H1 (cell line): ENCODE measurements around the gene WDR77. TPM values are rescaled to one million over a fixed set of nuclear protein-coding genes. Genes with fewer than 3 reads are reported as not detected.

Experiments used
- CTCF ChIA-PET: fragments of 300-600 bp; sonication (Branson Sonifier 250); formaldehyde crosslinking; loops from one replicate; lab custom pipeline; 2021; ENCODE audit not compliant: partially characterized antibody; lab: Charles Lee
- POLR2A ChIA-PET: fragments of 300-600 bp; sonication (Branson Sonifier 250); formaldehyde crosslinking; loops from one replicate; lab custom pipeline; 2021; ENCODE audit warnings: inconsistent platforms; ENCODE audit not compliant: partially characterized antibody; lab: Charles Lee
- DNase-seq, 2 experiments: peaks; one replicate each; pipeline versions ENCODE4 v3.0.0 to v3.0.0-alpha.2; 2010 to 2022; ENCODE audit warnings: low spot score in 2 of 2, low read depth in 1 of 2, mixed read lengths in 1 of 2
- FAIRE-seq: peaks from 2 replicates; lab custom pipeline; 2011; peaks lifted over from hg19 to GRCh38; lab: Jason Lieb, UNC
- H2AFZ ChIP-seq: 2 replicates; pipeline ENCODE4 v1.8.1; 2012; ENCODE audit warnings: low read length, inconsistent platforms
- H2AK5ac ChIP-seq: 2 replicates; pipeline ENCODE4 v1.6.1; 2013; ENCODE audit warnings: low read depth, low read length
- H2BK120ac ChIP-seq: replicated peaks from 2 replicates; pipeline ENCODE3; 2013; ENCODE audit warnings: low read depth, low read length, inconsistent platforms
- H2BK12ac ChIP-seq: 2 replicates; pipeline ENCODE4 v1.6.1; 2013; ENCODE audit warnings: low read depth, low read length
- H2BK15ac ChIP-seq: 2 replicates; pipeline ENCODE4 v1.6.1; 2013; ENCODE audit warnings: low read length
- H2BK20ac ChIP-seq: 2 replicates; pipeline ENCODE4 v1.6.1; 2013; ENCODE audit warnings: low read length
- H2BK5ac ChIP-seq: 2 replicates; pipeline ENCODE4 v1.6.1; 2013; ENCODE audit warnings: low read depth, low read length
- H3K14ac ChIP-seq: 2 replicates; pipeline ENCODE4 v1.6.1; 2013; ENCODE audit warnings: inconsistent platforms; ENCODE audit not compliant: insufficient read length
- H3K18ac ChIP-seq: 2 replicates; pipeline ENCODE4 v1.6.1; 2013; ENCODE audit warnings: low read length; ENCODE audit errors: extremely low read depth
- H3K23ac ChIP-seq: 2 replicates; pipeline ENCODE4 v1.6.1; 2013; ENCODE audit warnings: inconsistent platforms; ENCODE audit not compliant: insufficient read length
- H3K23me2 ChIP-seq: 2 replicates; pipeline ENCODE4 v1.6.1; 2013; ENCODE audit warnings: low read depth, low read length
- H3K27ac ChIP-seq: 2 replicates; pipeline ENCODE4 v1.6.1; 2011; ENCODE audit warnings: low read depth, low read length, inconsistent platforms
- H3K27me3 ChIP-seq, 4 experiments: replicated peaks in 1 of 4; 1 replicate in 1 of 4; 2 replicates in 3 of 4; pipeline versions ENCODE4 v1.6.1 to v1.8.1; 2011 to 2013; ENCODE audit warnings: low read length in 3 of 4, mild to moderate bottlenecking in 3 of 4, inconsistent platforms in 2 of 4, mixed read lengths in 2 of 4, moderate library complexity in 1 of 4; ENCODE audit not compliant: control insufficient read depth in 3 of 4, insufficient read depth in 3 of 4; ENCODE audit errors: extremely low read depth in 1 of 4
- H3K36me3 ChIP-seq, 4 experiments: 2 replicates each; pipeline versions ENCODE4 v1.6.1 to v1.8.1; 2011 to 2013; ENCODE audit warnings: mild to moderate bottlenecking in 4 of 4, low read length in 3 of 4, moderate library complexity in 2 of 4, control low read depth in 1 of 4, inconsistent platforms in 1 of 4; ENCODE audit not compliant: insufficient read depth in 4 of 4, control insufficient read depth in 2 of 4
- H3K4ac ChIP-seq: replicated peaks from 2 replicates; pipeline ENCODE3; 2013; ENCODE audit warnings: low read length, low read depth, mixed read lengths, inconsistent platforms; ENCODE audit not compliant: insufficient read length
- H3K4me1 ChIP-seq, 4 experiments: replicated peaks in 1 of 4; 1 replicate in 1 of 4; 2 replicates in 3 of 4; pipeline versions ENCODE4 v1.6.1 to v1.8.1; 2011 to 2013; ENCODE audit warnings: low read length in 3 of 4, inconsistent platforms in 2 of 4, mixed read lengths in 1 of 4; ENCODE audit not compliant: insufficient read depth in 4 of 4, control insufficient read depth in 3 of 4
- H3K4me2 ChIP-seq, 2 experiments: 2 replicates each; pipeline versions ENCODE4 v1.6.1 to v1.8.1; 2011 to 2013; ENCODE audit warnings: low read depth in 2 of 2, low read length in 2 of 2, control low read depth in 1 of 2, inconsistent platforms in 1 of 2, mild to moderate bottlenecking in 1 of 2; ENCODE audit not compliant: insufficient read depth in 1 of 2
- H3K4me3 ChIP-seq, 4 experiments: fragments of 200-600, 300-600 bp in 1 of 4; sonication (generic), shearing (Covaris generic), sonication (Bioruptor Twin) in 1 of 4; 2 replicates each; pipeline versions ENCODE4 v1.5.1 to v1.8.1; 2011 to 2016; ENCODE audit warnings: low read length in 4 of 4, low read depth in 3 of 4, control low read depth in 2 of 4, inconsistent platforms in 2 of 4, mild to moderate bottlenecking in 2 of 4, mixed read lengths in 1 of 4, moderate library complexity in 1 of 4; ENCODE audit not compliant: insufficient read depth in 2 of 4; ENCODE audit errors: extremely low read depth in 1 of 4
- H3K56ac ChIP-seq: replicated peaks from 2 replicates; pipeline ENCODE3; 2013; ENCODE audit warnings: low read depth, mild to moderate bottlenecking, mixed read lengths, low read length, inconsistent platforms; ENCODE audit not compliant: insufficient read length
- H3K79me1 ChIP-seq: 2 replicates; pipeline ENCODE4 v1.6.1; 2013; ENCODE audit warnings: low read depth, low read length, control low read depth
- H3K79me2 ChIP-seq, 2 experiments: 2 replicates each; pipeline versions ENCODE4 v1.6.1 to v1.8.1; 2012 to 2013; ENCODE audit warnings: low read length in 2 of 2, mild to moderate bottlenecking in 2 of 2, inconsistent platforms in 1 of 2; ENCODE audit not compliant: insufficient read depth in 2 of 2, control insufficient read depth in 1 of 2
- H3K9ac ChIP-seq, 4 experiments: replicated peaks in 1 of 4; 1 replicate in 1 of 4; 2 replicates in 3 of 4; pipeline versions ENCODE4 v1.6.1 to v1.8.1; 2011 to 2013; ENCODE audit warnings: low read depth in 3 of 4, low read length in 3 of 4, control low read depth in 2 of 4, mild to moderate bottlenecking in 2 of 4, moderate library complexity in 2 of 4, inconsistent platforms in 1 of 4; ENCODE audit errors: extremely low read depth in 1 of 4
- H3K9me3 ChIP-seq, 2 experiments: 2 replicates each; pipeline versions ENCODE4 v1.6.1 to v1.8.1; 2012 to 2013; ENCODE audit warnings: mild to moderate bottlenecking in 2 of 2, moderate library complexity in 2 of 2, control low read depth in 1 of 2, inconsistent platforms in 1 of 2, low read depth in 1 of 2, low read length in 1 of 2, mixed read lengths in 1 of 2; ENCODE audit not compliant: insufficient read depth in 2 of 2
- H4K20me1 ChIP-seq, 2 experiments: replicated peaks in 1 of 2; 2 replicates each; pipeline versions ENCODE3 to v1.8.1; 2011 to 2013; ENCODE audit warnings: inconsistent platforms in 2 of 2, low read length in 2 of 2, mild to moderate bottlenecking in 1 of 2; ENCODE audit not compliant: insufficient read depth in 2 of 2, control insufficient read depth in 1 of 2
- H4K5ac ChIP-seq: 2 replicates; pipeline ENCODE4 v1.6.1; 2013; ENCODE audit warnings: low read length, low read depth, mixed read lengths, inconsistent platforms; ENCODE audit not compliant: insufficient read length
- H4K8ac ChIP-seq: 2 replicates; pipeline ENCODE4 v1.8.0; 2013; ENCODE audit warnings: mild to moderate bottlenecking, moderate library complexity, low read length, inconsistent platforms; ENCODE audit not compliant: insufficient read depth; ENCODE audit errors: extremely low read depth
- H4K91ac ChIP-seq: replicated peaks from 2 replicates; pipeline ENCODE3; 2013; ENCODE audit warnings: low read length, mixed read lengths, inconsistent platforms; ENCODE audit not compliant: insufficient read length
- CEBPB ChIP-seq: IDR thresholded peaks from 2 replicates; pipeline ENCODE4 v1.6.1; 2012; ENCODE audit warnings: low read depth, low read length
- CTCF ChIP-seq, 3 experiments: IDR thresholded peaks; 1 replicate in 2 of 3; 2 replicates in 1 of 3; pipeline versions ENCODE4 v1.5.1 to v1.6.1; 2011; ENCODE audit warnings: low read length in 3 of 3, mild to moderate bottlenecking in 3 of 3, inconsistent platforms in 2 of 3, low read depth in 1 of 3, moderate library complexity in 1 of 3; ENCODE audit not compliant: insufficient read depth in 1 of 3; ENCODE audit errors: control extremely low read depth in 1 of 3
- E2F6 ChIP-seq: IDR thresholded peaks from 2 replicates; pipeline ENCODE4 v1.6.1; 2012; ENCODE audit warnings: inconsistent platforms
- EZH2 ChIP-seq: fragments of 200-600 bp; sonication (generic); IDR thresholded peaks from 2 replicates; pipeline ENCODE4 v1.7.1; 2012; ENCODE audit warnings: low read depth, mild to moderate bottlenecking, moderate library complexity, low read length, inconsistent platforms; ENCODE audit not compliant: severe bottlenecking
- MAFK ChIP-seq: IDR thresholded peaks from 2 replicates; pipeline ENCODE4 v1.6.1; 2012; ENCODE audit warnings: low read depth, mild to moderate bottlenecking, improper control_type of control experiment, low read length
- NANOG ChIP-seq: IDR thresholded peaks from 2 replicates; pipeline ENCODE4 v1.6.1; 2011; ENCODE audit warnings: low read length, low read depth, mild to moderate bottlenecking, inconsistent platforms; ENCODE audit not compliant: insufficient read depth, poor library complexity, severe bottlenecking
- POLR2A ChIP-seq, 2 experiments: IDR thresholded peaks; 1 replicate in 1 of 2; 2 replicates in 1 of 2; pipeline ENCODE4 v1.6.1; 2011; ENCODE audit warnings: low read depth in 2 of 2, low read length in 2 of 2, mild to moderate bottlenecking in 2 of 2; ENCODE audit errors: control extremely low read depth in 1 of 2
- POLR2AphosphoS5 ChIP-seq: IDR thresholded peaks from 2 replicates; pipeline ENCODE4 v1.6.1; 2011; ENCODE audit warnings: low read depth, low read length
- SIN3A ChIP-seq, 2 experiments: IDR thresholded peaks in 1 of 2; conservative IDR thresholded peaks in 1 of 2; 2 replicates each; pipeline ENCODE4 v1.6.1; 2011 to 2012; ENCODE audit warnings: low read length in 2 of 2, improper control_type of control experiment in 1 of 2, low read depth in 1 of 2, mild to moderate bottlenecking in 1 of 2
- SP4 ChIP-seq: IDR thresholded peaks from 2 replicates; pipeline ENCODE4 v1.6.1; 2012; ENCODE audit warnings: low read length, inconsistent platforms
- SRF ChIP-seq: IDR thresholded peaks from 2 replicates; pipeline ENCODE4 v1.6.1; 2011; ENCODE audit warnings: mild to moderate bottlenecking, low read depth, low read length, moderate library complexity
- WGBS, 2 experiments: shearing (Covaris generic) in 1 of 2; methylation state at CpG; one replicate each; pipeline versions ENCODE4 v1.1.6 to v1.1.7; 2013 to 2015; ENCODE audit warnings: low lambda C conversion rate in 2 of 2, mixed read lengths in 2 of 2, inconsistent platforms in 1 of 2, low coverage in 1 of 2, missing lambda C conversion rate in 1 of 2; ENCODE audit not compliant: insufficient replicate concordance in 2 of 2, insufficient coverage in 1 of 2, insufficient read length in 1 of 2; ENCODE audit errors: extremely low coverage in 1 of 2, missing lambda C conversion rate in 1 of 2; 5-methylcytosine and 5-hydroxymethylcytosine counted together
- polyA plus RNA-seq, 7 experiments: library from polyadenylated mRNA; depleted of rRNA in 3 of 7; stranded (reverse) in 5 of 7; unstranded in 2 of 7; fragments of >200 nt in 5 of 7; fragments of 200-250 nt in 2 of 7; gene quantifications; 1 replicate in 5 of 7; 2 replicates in 1 of 7; 4 replicates in 1 of 7; pipeline versions ENCODE4 v1.2.1 to v1.2.3, GENCODE V29; 2011 to 2013; ENCODE audit warnings: missing spikeins in 2 of 7, mixed read lengths in 2 of 7
- total RNA-seq: library from RNA; stranded (reverse); fragmentation: NEBNext Ultra II Directional; extraction: Animal tissue kit (Norgen Biotek cat#: 25700); gene quantifications from 2 replicates; pipeline ENCODE4 v1.2.1, GENCODE V29; 2021

Gene WDR77
- total and polyA plus RNA-seq, 2 of the 8 experiments (the other 6 are each of a cell fraction or from before 2014, with no cell fraction given) = 66.0 to 156 TPM

- no peak overlapping the region for H4K5ac ChIP-seq
- no peaks in the 10 kb centered on the region for H3K27me3 ChIP-seq
- H3K79me2 ChIP-seq = no peaks in the 10 kb centered on the region
- FAIRE-seq = no peak
- H3K18ac ChIP-seq = no peak overlapping the region
- no peak for DNase-seq
- no peaks in the 10 kb centered on the region; the same call in 1 of the 2 replicates for H3K23me2 ChIP-seq
- H4K8ac ChIP-seq = no peak overlapping the region
- H2BK15ac ChIP-seq = no peak overlapping the region
- no peak overlapping the region for H2AK5ac ChIP-seq
- no peak overlapping the region for H3K9ac ChIP-seq
- no peaks in the 10 kb centered on the region for H4K20me1 ChIP-seq
- WGBS, 2 experiments = 93% methylated on average over 1 of the region's 1 CpG; no CpG with 5 or more reads in 1 of the 2 experiments
- H2BK120ac ChIP-seq = no peak overlapping the region
- H3K36me3 ChIP-seq = no peaks in the 10 kb centered on the region
- H2AFZ ChIP-seq = no peak overlapping the region
- ChIA-PET CTCF (interaction anchor here (1.0 to 3.0 kb wide), 3 partner anchors 8 to 196 kb away, joined by 3 to 12 read pairs (median 3); no protein-coding TSS in a partner anchor), POLR2A (interaction anchor here (1.3 kb wide), 1 partner anchor 12 kb away, joined by 3 read pairs; no protein-coding TSS in a partner anchor)
- H3K4ac ChIP-seq = no peak overlapping the region
- H3K4me1 ChIP-seq = 0 out of 7 replicates have a peak, but pooled peaks cover 0 to 2% (median 0%) of the 10 kb centered on the region in 4 experiments
- no peak overlapping the region for H2BK12ac ChIP-seq
- no peak overlapping the region for H3K4me3 ChIP-seq
- H3K27ac ChIP-seq = no peak overlapping the region
- no peaks in the 10 kb centered on the region for H3K79me1 ChIP-seq
- H3K4me2 ChIP-seq = no peak overlapping the region
- H4K91ac ChIP-seq = no peak overlapping the region
- no peak overlapping the region for H3K56ac ChIP-seq
- no peak overlapping the region for H3K23ac ChIP-seq
- H2BK5ac ChIP-seq = no peak overlapping the region
- H2BK20ac ChIP-seq = no peak overlapping the region
- H3K14ac ChIP-seq = no peak overlapping the region
- H3K9me3 ChIP-seq = no peaks in the 10 kb centered on the region
- TF ChIP-seq CTCF (IDR thresholded peaks at IDR 0.05; ENCODE audit: control extremely low read depth in 1 of 3, insufficient read depth in 1 of 3, low read depth in 1 of 3, low read length in 3 of 3) = no peak
- TF ChIP-seq CEBPB = no peak
- no peak for TF ChIP-seq SRF
- TF ChIP-seq SIN3A (conservative IDR thresholded peaks at IDR 0.05 in 1 of 2, IDR thresholded peaks at IDR 0.05 in 1 of 2; ENCODE audit: low read depth in 1 of 2, low read length in 2 of 2) = no peak
- no peak for TF ChIP-seq EZH2
- no peak for TF ChIP-seq POLR2A (IDR thresholded peaks at IDR 0.05; ENCODE audit: control extremely low read depth in 1 of 2, low read depth in 2 of 2, low read length in 2 of 2)
- no peak for TF ChIP-seq SP4
- no peak for TF ChIP-seq POLR2AphosphoS5
- no peak for TF ChIP-seq E2F6
- TF ChIP-seq NANOG = no peak
- TF ChIP-seq MAFK = no peak
These were observed 57.0 kb downstream of the WDR77 start for GRCh38 chr1:111392042-111392441.
